Heart left ventricle (tissue), 16 donors: ENCODE data around the gene CDK10. TPM values are rescaled to one million over a fixed set of nuclear protein-coding genes. Genes with fewer than 3 reads are reported as not detected.

Source experiments
- ATAC-seq, 4 donors: fragments of 200-7000 bp; cut with Tn5 transposase; one replicate each; pipeline ENCODE4 v1.9.1; 2020 to 2022; ENCODE audit warnings: moderate library complexity in 4 of 4, mild to moderate bottlenecking in 3 of 4, moderate number of reproducible peaks in 1 of 4
- DNase-seq, 5 donors: peaks; one replicate each; pipeline ENCODE4 v3.0.0-alpha.2; 2020
- H3K27ac ChIP-seq, 12 donors: fragments of 200-600 bp; sonication (generic) in 4 of 12; one replicate each; pipeline versions ENCODE4 v1.5.0 to v1.8.0; 2016 to 2022; ENCODE audit warnings: mild to moderate bottlenecking in 2 of 12
- H3K27me3 ChIP-seq, 9 donors: fragments of 200-600 bp; sonication (generic) in 2 of 9; one replicate each; pipeline versions ENCODE4 v1.5.1 to v1.8.0; 2016 to 2022; ENCODE audit warnings: mild to moderate bottlenecking in 3 of 9
- H3K36me3 ChIP-seq, 9 donors: fragments of 200-600 bp; sonication (generic) in 2 of 9; one replicate each; pipeline versions ENCODE4 v1.5.0 to v1.8.0; 2018 to 2022; ENCODE audit warnings: mild to moderate bottlenecking in 2 of 9
- H3K4me1 ChIP-seq, 12 donors: fragments of 200-600 bp; sonication (generic) in 4 of 12; one replicate each; pipeline versions ENCODE4 v1.5.0 to v1.8.0; 2016 to 2022; ENCODE audit warnings: mild to moderate bottlenecking in 3 of 12
- H3K4me3 ChIP-seq, 12 donors: fragments of 200-600 bp; sonication (generic) in 4 of 12; one replicate each; pipeline versions ENCODE4 v1.5.0 to v1.8.0; 2017 to 2022; ENCODE audit warnings: mild to moderate bottlenecking in 9 of 12, moderate library complexity in 4 of 12
- H3K9me3 ChIP-seq, 12 donors: fragments of 200-600 bp; sonication (generic) in 4 of 12; one replicate each; pipeline versions ENCODE4 v1.5.0 to v1.8.0; 2016 to 2022; ENCODE audit warnings: mild to moderate bottlenecking in 1 of 12
- POLR2A ChIP-seq, 2 donors: fragments of 450-650 bp; IDR thresholded peaks; one replicate each; pipeline ENCODE4 v1.6.1; 2017; ENCODE audit warnings: antibody characterized with exemption in 2 of 2, mild to moderate bottlenecking in 2 of 2, moderate library complexity in 2 of 2
- WGBS, 4 donors: extraction: QIAGEN DNeasy Blood & Tissue Kit in 2 of 4; methylation state at CpG; one replicate each; pipeline versions ENCODE4 v1.1.5 to v1.1.7; 2013 to 2018; 5-methylcytosine and 5-hydroxymethylcytosine counted together
- intact Hi-C, 10 donors: fragments of 100-400 bp; cut with DNase I; formaldehyde crosslinking; loops; one replicate each; pipeline versions ENCODE4 v1.11.1 to v1.14.2; 2022
- polyA plus RNA-seq, 2 donors: library from polyadenylated mRNA; stranded (reverse); fragments of 200-250 nt; gene quantifications; one replicate each; pipeline ENCODE4 v1.2.3, GENCODE V29; 2013
- total RNA-seq, 9 donors: library from RNA; depleted of rRNA in 2 of 9; stranded (reverse); fragments of >200 nt in 2 of 9; fragmentation: NEBNext Ultra II Directional in 3 of 9; extraction: Animal tissue kit (Norgen Biotek cat#: 25700) in 3 of 9; gene quantifications; one replicate each; pipeline versions ENCODE4 v1.1.0 to v1.2.4, GENCODE V29; 2016 to 2023
- TF ChIP-seq, protein P1 (sequence below), 12 donors: fragments of 200-600 bp; sonication (generic) in 4 of 12; IDR thresholded peaks; one replicate each; pipeline versions ENCODE4 v1.5.0 to v1.8.0; 2018 to 2022; ENCODE audit warnings: antibody characterized with exemption in 12 of 12, mild to moderate bottlenecking in 5 of 12
- donor health status: ischemic (EF 13 %, LVEDD 7.1; RV severe dilation, severe dysfunction).
- donor health status: healthy with polysubstance abuse.
- donor health status: DM: no; HTN: yes; CAD: no.
- donor health status: DM: no; HTN: no; CAD: no.
- donor health status: ischemic (EF 25% LVEDD 6.9; RV normal size, moderate dysfunction).
- donor health status: ischemic (EF 25% LVEDD 5.7; RV mildly dilated, moderate dysfunction).
- donor health status: healthy.
- donor health status: DM: yes; HTN: yes; CAD: no.
- donor health status: ischemic (EF 35%, LVEDD 5.7; RV mildly dilated, moderate dysfunction).
- donor health status: nonischemic (EF 11% LVEDD 7.7; RV severe dilation, severe dysfunction).
- donor health status: DM: yes; HTN: yes; CAD: no.
- donor health status: PGD.
- donor health status: ischemic (EF 29% LVEDD 5.4; RV normal size, mild dysfunction).
- donor health status: nonischemic (EF 23%, LVEDD 6.1; RV moderate dilation, normal function).

Gene CDK10
- total and polyA plus RNA-seq, 11 donors, result 16.1 to 31.4 (median 21.5) TPM

GRCh38 chr16:89732918-89733242, 46.4 kb downstream of the CDK10 start:
- no peak overlapping the region for H3K4me3 ChIP-seq
- H3K27ac ChIP-seq, result no peak overlapping the region
- peaks cover 4 to 97% (median 93%) of the 10 kb centered on the region in 9 donors for H3K36me3 ChIP-seq
- H3K27me3 ChIP-seq, result no peaks in the 10 kb centered on the region
- no peak for TF ChIP-seq POLR2A (IDR thresholded peaks at IDR 0.05)
- TF ChIP-seq, protein P1, sequence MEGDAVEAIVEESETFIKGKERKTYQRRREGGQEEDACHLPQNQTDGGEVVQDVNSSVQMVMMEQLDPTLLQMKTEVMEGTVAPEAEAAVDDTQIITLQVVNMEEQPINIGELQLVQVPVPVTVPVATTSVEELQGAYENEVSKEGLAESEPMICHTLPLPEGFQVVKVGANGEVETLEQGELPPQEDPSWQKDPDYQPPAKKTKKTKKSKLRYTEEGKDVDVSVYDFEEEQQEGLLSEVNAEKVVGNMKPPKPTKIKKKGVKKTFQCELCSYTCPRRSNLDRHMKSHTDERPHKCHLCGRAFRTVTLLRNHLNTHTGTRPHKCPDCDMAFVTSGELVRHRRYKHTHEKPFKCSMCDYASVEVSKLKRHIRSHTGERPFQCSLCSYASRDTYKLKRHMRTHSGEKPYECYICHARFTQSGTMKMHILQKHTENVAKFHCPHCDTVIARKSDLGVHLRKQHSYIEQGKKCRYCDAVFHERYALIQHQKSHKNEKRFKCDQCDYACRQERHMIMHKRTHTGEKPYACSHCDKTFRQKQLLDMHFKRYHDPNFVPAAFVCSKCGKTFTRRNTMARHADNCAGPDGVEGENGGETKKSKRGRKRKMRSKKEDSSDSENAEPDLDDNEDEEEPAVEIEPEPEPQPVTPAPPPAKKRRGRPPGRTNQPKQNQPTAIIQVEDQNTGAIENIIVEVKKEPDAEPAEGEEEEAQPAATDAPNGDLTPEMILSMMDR (IDR thresholded peaks at IDR 0.05), result no peak
- peak in 1 of 4 donors; percentile 6 for ATAC-seq
- no peaks in the 10 kb centered on the region for H3K9me3 ChIP-seq
- intact Hi-C loops, result no loop called here
- DNase-seq, result no peak
- 92 to 96% (median 96%) methylated on average over 9 of the region's 9 CpGs for WGBS, 4 donors
- H3K4me1 ChIP-seq, result peaks cover 0 to 4% (median 0%) of the 10 kb centered on the region in 12 donors

DNA sequence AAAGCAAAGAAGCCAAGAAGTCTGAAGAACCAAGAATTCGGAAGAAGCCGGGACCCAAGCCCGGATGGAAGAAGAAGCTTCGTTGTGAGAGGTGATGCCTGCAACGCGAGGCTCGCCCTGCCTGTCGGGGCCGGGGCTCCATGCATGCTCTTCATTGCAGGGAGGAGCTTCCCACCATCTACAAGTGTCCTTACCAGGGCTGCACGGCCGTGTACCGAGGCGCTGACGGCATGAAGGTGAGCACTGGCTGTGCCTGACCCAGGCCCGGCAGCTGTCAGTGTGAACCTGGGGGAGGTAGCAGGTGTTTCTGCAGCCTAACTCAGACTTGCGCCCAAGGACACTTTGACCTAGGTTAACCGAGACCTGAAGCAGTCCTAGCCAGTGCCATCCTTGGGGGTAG, 46.8 kb downstream of the CDK10 start:
- DNase-seq (no peak), ATAC-seq (no peak)
- Histone ChIP-seq H3K36me3 (peaks cover 4 to 97% (median 94%) of the 10 kb centered on the region in 9 donors), H3K27ac (no peak overlapping the region), H3K9me3 (no peaks in the 10 kb centered on the region), H3K4me3 (no peak overlapping the region), H3K27me3 (no peaks in the 10 kb centered on the region), H3K4me1 (peaks cover 0 to 4% (median 0%) of the 10 kb centered on the region in 12 donors)
- WGBS, 4 donors, result 81 to 91% (median 86%) methylated on average over 12 to 17 of the region's 17 CpGs
- TF ChIP-seq, protein P1 (IDR thresholded peaks at IDR 0.05), result no peak
- TF ChIP-seq POLR2A (IDR thresholded peaks at IDR 0.05), result no peak
- intact Hi-C loops, result no loop called here

- DNase-seq (no peak), ATAC-seq (no peak)
- intact Hi-C loops, result no loop called here
- Histone ChIP-seq H3K4me1 (peaks cover 0 to 4% (median 0%) of the 10 kb centered on the region in 12 donors), H3K27ac (no peak overlapping the region), H3K9me3 (no peaks in the 10 kb centered on the region), H3K36me3 (peaks cover 4 to 97% (median 96%) of the 10 kb centered on the region in 9 donors), H3K27me3 (no peaks in the 10 kb centered on the region), H3K4me3 (no peak overlapping the region)
- TF ChIP-seq, protein P1 (IDR thresholded peaks at IDR 0.05), result no peak
- 82 to 92% (median 91%) methylated on average over 13 to 21 of the region's 21 CpGs for WGBS, 4 donors
Measured at GRCh38 chr16:89733792-89734191, 47.3 kb downstream of the CDK10 start.

GRCh38 chr16:89736554-89736953, 50.1 kb downstream of the CDK10 start:
- Histone ChIP-seq H3K27ac (no peak overlapping the region), H3K36me3 (peaks cover 4 to 96% (median 92%) of the 10 kb centered on the region in 9 donors), H3K4me1 (no peaks in the 10 kb centered on the region), H3K4me3 (no peak overlapping the region), H3K27me3 (no peaks in the 10 kb centered on the region), H3K9me3 (no peaks in the 10 kb centered on the region)
- intact Hi-C loops, result loop anchor here in 1 of 10 donors (2.0 kb wide), 1 partner anchor 14 kb away; no protein-coding TSS in a partner anchor
- TF ChIP-seq, protein P1 (IDR thresholded peaks at IDR 0.05), result no peak
- TF ChIP-seq POLR2A (IDR thresholded peaks at IDR 0.05), result no peak
- 92 to 98% (median 96%) methylated on average over 2 to 3 of the region's 3 CpGs for WGBS, 4 donors
- no peak for DNase-seq
- no peak for ATAC-seq
